GM06990 (cell line): ENCODE data around the gene HOXA1.

Experiments
- DNase-seq: peaks from one replicate; pipeline ENCODE4 v3.0.0-alpha.2; 2011; ENCODE audit not compliant: insufficient read length; ENCODE audit errors: extremely low read depth
- H3K27me3 ChIP-seq: replicated peaks from 2 replicates; pipeline ENCODE4 v1.6.0; 2011; ENCODE audit warnings: low read length; ENCODE audit not compliant: control insufficient read depth, insufficient read depth
- H3K36me3 ChIP-seq: 2 replicates; pipeline ENCODE4 v1.5.1; 2011; ENCODE audit warnings: low read length; ENCODE audit not compliant: control insufficient read depth, insufficient read depth
- H3K4me3 ChIP-seq: replicated peaks from 2 replicates; pipeline ENCODE4 v1.5.1; 2011; ENCODE audit warnings: low read depth, mild to moderate bottlenecking, control low read depth, low read length
- CTCF ChIP-seq: IDR thresholded peaks from 2 replicates; pipeline ENCODE4 v1.5.1; 2011; ENCODE audit warnings: low read length, control low read depth, mild to moderate bottlenecking, inconsistent platforms; ENCODE audit not compliant: insufficient read depth, poor library complexity, severe bottlenecking

The HOXA1 gene

DNA sequence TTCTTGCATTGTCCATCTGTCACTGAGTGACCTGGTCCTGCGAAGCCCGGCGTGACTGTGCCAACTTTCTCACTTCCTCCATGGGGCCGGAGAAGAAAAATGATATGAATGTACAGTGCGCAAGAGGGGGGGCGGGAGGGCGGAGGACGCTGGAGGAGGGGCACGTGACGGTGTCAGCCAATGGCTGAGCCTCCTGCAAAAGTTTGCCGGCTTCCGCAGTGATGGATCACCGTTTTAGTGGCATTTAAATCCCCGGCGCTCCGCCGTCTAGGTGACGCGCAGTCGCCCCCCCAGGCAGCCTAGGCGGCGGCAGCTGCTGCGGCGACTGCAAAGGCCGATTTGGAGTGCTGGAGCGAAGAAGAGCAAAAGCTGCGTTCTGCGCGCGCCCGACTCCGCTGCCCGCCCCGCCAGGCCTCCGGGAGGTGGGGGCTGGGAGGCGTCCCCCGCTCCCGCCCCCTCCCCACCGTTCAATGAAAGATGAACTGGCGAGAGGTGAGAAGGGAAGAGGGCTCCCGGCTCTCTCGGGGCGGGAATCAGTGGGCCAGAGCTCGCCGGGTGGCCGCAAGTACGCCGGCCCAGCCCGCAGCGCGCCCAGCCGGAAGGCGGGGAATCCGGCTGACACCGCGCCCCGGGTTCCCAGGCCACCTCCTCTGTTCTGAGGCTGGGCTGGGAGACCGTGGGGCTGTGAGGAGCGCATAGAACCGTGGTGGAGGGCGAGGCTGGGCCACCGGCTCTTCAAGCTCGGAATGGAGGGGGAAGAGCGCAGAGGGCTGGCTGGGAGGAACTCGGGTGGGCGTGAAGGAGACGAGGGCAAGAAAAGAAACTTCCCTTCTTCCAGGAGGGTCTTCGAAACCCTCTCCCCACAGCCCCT lies at the start of gene HOXA1:
Gene HOXA1, minus strand, starts transcription at position 104 of the 871 bp plus-strand sequence. Its CDS starts 88 bp downstream, at position 16.
- peak; percentile 7 for TF ChIP-seq CTCF
- peak; percentile 85 for DNase-seq

GRCh38 chr7:27145165-27145913 lies 49.5 kb upstream of the HOXA1 start:
- TF ChIP-seq CTCF, result no peak
- DNase-seq, result no peak
- Histone ChIP-seq H3K4me3 (no peak overlapping the region), H3K27me3 (peaks cover 2% of the 10 kb centered on the region; the same call in 1 of the 2 replicates), H3K36me3 (no peaks in the 10 kb centered on the region)

More for the DNA sequence above, at the start of gene HOXA1:
- no peaks in the 10 kb centered on the region for H3K36me3 ChIP-seq
- peak within 1 kb of the TSS; percentile 66 for H3K4me3 ChIP-seq
- H3K27me3 ChIP-seq, result no peaks in the 10 kb centered on the region

- H3K27me3 ChIP-seq, result peaks cover 2% of the 10 kb centered on the region; the same call in 1 of the 2 replicates
Measured at GRCh38 chr7:27144781-27145164, 49.0 kb upstream of the HOXA1 start.

GRCh38 chr7:27143950-27144780 lies 48.4 kb upstream of the HOXA1 start:
- Histone ChIP-seq H3K27me3 (peaks cover 2% of the 10 kb centered on the region; the same call in 1 of the 2 replicates), H3K36me3 (no peaks in the 10 kb centered on the region), H3K4me3 (no peak overlapping the region)
- DNase-seq, result no peak
- no peak for TF ChIP-seq CTCF

More at GRCh38 chr7:27144781-27145164, 49.0 kb upstream of the HOXA1 start:
- no peaks in the 10 kb centered on the region for H3K36me3 ChIP-seq
- no peak overlapping the region for H3K4me3 ChIP-seq
- no peak for DNase-seq
- no peak for TF ChIP-seq CTCF

DNA sequence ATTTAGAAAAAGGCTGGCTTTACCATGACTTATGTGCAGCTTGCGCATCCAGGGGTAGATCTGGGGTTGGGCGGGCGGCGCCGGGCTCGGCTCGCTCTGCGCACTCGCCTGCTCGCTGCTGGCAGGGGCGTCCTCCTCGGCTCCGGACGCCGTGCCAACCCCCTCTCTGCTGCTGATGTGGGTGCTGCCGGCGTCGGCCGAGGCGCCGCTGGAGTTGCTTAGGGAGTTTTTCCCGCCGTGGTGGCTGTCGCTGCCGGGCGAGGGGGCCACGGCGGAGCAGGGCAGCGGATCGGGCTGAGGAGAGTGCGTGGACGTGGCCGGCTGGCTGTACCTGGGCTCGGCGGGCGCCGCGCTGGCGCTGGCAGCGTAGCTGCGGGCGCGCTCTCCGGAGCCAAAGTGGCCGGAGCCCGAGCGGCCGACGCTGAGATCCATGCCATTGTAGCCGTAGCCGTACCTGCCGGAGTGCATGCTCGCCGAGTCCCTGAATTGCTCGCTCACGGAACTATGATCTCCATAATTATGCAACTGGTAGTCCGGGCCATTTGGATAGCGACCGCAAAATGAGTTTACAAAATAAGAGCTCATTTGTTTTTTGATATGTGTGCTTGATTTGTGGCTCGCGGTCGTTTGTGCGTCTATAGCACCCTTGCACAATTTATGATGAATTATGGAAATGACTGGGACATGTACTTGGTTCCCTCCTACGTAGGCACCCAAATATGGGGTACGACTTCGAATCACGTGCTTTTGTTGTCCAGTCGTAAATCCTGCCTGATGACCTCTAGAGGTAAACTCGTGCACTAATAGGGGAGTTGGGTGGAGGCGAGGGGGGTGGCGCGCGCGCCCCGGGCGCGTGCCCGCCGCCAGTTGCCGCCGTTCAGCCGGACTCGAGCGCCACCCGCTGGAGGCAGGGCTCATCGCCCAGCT lies 47.5 kb upstream of the HOXA1 start, which contains the start of gene HOXA5:
Gene HOXA5, minus strand, starts transcription at position 659 of the 927 bp plus-strand sequence. Its CDS starts 74 bp downstream, at position 585.
- Histone ChIP-seq H3K27me3 (peaks cover under 1% of the 10 kb centered on the region; the same call in 1 of the 2 replicates), H3K36me3 (no peaks in the 10 kb centered on the region), H3K4me3 (no peak within 1 kb of the TSS)
- no peak for TF ChIP-seq CTCF
- no peak for DNase-seq
